Transverse colon (tissue), 4 donors: ENCODE results near the gene JMJD1C.

Experiments
- CTCF ChIP-seq, 5 experiments: fragments of 200-600 bp in 3 of 5; fragments of 450-650 bp in 2 of 5; sonication (generic) in 3 of 5; IDR thresholded peaks; 1 replicate in 2 of 5; 2 replicates in 3 of 5; pipeline ENCODE4 v1.5.1; 2016 to 2017; ENCODE audit warnings: antibody characterized with exemption in 5 of 5, inconsistent platforms in 3 of 5, mild to moderate bottlenecking in 2 of 5, moderate library complexity in 1 of 5
- EP300 ChIP-seq: sonication (generic); formaldehyde crosslinking; IDR thresholded peaks from one replicate; pipeline ENCODE4 v1.6.1; 2017; ENCODE audit warnings: antibody characterized with exemption, low read depth
- POLR2A ChIP-seq: fragments of 450-650 bp; IDR thresholded peaks from one replicate; pipeline ENCODE4 v1.6.1; 2016; ENCODE audit warnings: antibody characterized with exemption, mild to moderate bottlenecking, moderate library complexity
- POLR2AphosphoS5 ChIP-seq, 3 donors: sonication (generic); formaldehyde crosslinking; IDR thresholded peaks; one replicate each; pipeline ENCODE4 v1.6.1; 2016; ENCODE audit warnings: antibody characterized with exemption in 3 of 3

DNA sequence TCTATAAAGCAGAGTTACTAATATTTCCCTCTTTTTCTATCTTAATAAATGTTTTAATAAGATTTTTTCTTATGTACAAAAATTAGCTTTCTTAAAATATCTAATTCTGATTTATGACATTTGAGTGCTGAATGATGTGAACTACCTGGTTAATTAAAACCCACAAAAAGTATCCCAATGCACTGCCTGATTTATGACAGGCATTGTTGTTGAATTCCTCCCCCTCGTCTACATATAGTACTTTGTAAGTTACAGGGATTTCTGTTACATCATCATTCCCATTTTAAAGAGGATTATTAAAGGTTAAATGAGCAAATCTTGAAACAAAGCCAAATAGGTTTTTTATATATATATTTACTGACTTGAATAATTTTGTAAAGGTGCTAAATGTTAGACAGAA, 241.5 kb downstream of the JMJD1C start:
- TF ChIP-seq POLR2A (no peak), CTCF (IDR thresholded peaks at IDR 0.05) (no peak), POLR2AphosphoS5 (IDR thresholded peaks at IDR 0.05) (no peak), EP300 (no peak)
